IPS-NIHi11 (cell line): ENCODE results near the gene SLC6A13.

Source experiments
- DNase-seq: peaks from one replicate; pipeline ENCODE4 v3.0.0; 2012; ENCODE audit warnings: mixed read lengths, low spot score

The SLC6A13 gene

DNA sequence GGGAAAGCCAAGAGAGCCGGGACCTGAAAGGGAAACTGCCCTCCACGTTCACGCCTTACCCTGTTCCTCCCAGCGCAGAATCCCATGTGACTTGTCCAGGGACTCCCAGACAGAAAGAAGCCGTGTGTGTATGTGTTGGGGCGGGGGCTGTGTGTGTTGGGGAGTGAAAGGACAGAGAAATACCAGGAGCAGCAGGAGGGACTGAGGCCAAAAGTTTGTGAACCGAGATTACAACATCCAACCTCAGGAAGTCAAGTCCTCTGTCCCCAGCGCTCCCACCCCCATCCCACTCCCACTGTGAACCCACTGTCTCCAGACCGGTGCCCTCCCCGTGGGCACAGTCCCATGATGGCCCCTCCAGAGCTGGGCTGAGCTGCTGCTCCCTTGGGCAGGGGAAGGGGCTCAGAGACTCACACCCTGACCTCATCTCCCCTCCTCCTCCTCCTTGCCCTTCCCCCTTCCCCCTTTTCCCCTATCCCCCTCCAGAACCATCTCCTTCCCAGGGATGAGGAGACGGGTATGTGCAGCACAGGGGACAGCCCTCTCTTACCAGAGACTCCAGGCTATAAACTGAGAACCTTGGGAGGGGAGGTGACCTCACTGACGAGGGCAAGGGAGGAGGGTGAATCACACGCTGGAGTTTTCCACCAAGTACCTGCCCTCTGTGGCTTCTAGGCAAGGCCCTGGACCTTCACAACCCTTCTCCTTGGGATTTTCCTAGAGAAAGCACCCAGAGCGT is 48.5 kb downstream of the SLC6A13 start, which contains the start of gene SLC6A12:
Gene SLC6A12 (minus strand): TSS at position 155 of the 739 bp plus-strand sequence. CDS start 4,171 bp downstream, outside the sequence.
- DNase-seq = no peak

DNA sequence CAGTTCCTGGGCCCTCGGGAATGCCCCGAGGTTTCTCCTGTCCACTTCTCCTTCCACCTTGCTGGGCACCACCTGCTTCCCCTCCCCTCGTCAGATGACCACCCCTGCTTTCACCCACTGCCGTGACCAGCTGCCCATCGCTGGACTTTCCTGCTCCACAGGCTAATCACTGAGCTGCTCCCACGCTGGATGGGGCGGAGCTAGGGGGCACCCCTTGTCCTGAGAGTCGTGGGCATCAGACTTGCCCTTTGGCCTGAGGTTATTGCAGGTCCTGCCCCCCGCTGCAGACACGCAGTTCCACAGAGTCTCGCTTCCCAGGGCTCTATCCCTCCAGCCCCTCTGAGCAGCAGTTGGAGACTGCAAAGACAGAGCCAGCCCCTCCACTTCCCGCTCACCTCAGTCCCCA is 49.1 kb downstream of the SLC6A13 start:
- no peak for DNase-seq

DNA sequence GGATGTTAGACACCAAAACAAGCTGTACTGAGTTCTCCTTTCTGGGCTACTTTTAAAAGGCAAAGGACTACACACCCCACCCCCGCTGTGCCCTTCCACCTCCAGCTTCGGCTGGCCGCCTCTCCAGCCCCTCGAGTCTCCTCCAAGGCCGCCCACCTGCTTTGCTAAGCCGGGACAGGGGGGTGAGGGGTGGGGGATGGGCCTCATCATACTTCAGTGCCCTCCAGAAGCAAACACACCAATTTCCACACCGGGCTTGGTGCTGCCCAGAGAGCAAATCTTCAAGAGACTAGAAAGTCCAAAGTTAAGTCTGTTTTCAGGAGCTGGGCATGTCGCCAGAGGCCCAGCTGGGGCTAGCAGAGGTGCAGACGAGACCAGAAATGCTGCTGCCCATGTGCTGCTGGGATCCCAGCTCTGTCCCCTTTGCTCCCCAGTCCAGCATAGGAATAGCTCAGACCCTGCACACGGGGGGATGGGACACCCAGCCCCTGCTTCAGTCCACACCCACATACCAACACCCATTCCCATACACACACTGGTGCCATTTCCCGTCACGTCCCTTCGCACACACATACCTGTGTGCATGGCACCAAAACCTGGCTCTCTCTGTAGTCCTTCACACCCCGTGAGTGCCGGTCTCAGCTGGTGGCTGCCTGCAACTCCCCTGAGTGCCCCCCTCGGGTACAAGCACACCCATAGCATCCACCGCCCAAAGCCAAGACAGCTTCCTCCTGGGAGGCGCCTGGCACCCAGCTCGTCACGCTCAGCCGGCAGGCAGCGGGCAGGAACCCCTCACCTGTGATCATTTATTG is 49.7 kb downstream of the SLC6A13 start:
- DNase-seq = peak; percentile 39

DNA sequence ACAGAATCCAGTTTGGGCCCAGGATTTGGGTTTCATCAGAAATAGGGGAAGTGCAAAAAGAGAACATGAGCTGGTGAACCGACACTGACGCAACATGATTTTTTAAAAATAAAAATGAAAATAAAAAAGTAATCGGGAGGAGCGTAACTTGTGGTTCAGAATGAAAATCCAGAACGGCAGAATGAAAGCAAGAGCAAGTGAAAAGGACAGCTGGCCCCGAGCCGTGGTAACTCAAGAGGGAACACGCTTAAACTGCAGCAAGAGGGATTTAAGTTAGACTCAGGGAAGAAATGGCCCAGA is 50.3 kb downstream of the SLC6A13 start:
- no peak for DNase-seq

DNA sequence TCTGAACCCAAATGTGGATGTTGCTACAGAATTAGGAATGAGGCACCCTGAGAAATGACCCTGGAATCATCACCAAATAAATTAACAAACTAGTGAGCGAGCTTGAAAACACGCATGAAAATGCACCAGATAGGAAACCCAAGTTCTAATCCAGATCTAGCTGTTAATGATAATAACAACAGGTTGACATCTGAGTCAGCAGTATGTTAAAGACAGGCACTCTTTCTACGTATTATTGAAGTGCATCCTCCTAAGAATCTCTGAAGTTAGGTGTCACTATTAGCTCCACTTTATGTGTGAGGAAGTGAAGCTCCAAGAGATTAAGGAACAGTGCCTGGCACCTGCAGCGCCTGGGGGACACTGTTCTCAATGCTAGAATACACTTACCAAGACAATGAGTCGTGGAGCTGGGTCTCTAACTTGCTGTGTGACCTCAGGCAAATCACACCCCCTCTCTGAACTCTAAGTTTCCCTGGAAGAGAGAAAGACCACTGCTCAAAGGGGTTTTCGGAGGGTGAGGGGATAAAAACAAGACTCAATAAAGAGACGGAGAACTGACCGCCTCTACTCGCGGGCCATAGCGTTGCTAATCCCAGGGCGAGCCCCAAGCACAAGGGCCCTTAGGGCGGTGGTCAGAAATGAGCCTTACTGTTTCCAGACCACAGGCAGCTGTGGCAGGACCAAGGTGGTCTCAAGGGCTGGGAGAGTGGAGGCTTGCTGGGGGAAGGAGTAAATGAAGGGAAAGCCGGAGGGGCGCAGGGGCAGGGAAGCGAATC is 50.8 kb downstream of the SLC6A13 start:
- no peak for DNase-seq

DNA sequence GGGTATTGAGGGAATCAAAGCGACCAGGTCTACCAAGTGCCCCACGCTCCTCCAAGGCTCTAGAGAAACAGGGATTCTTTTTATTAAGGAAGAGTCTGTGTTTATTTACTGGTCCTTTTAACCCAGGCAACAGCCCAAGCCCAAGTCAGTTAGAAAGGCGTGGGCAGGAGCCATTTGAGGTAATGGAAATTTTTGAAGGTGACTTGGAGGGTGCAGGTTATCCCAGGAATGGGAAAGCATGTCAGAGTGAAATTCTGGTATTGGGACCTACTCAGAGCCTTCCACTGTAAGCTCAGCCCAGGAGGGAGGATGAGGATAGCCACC is 51.5 kb downstream of the SLC6A13 start:
- DNase-seq = no peak

DNA sequence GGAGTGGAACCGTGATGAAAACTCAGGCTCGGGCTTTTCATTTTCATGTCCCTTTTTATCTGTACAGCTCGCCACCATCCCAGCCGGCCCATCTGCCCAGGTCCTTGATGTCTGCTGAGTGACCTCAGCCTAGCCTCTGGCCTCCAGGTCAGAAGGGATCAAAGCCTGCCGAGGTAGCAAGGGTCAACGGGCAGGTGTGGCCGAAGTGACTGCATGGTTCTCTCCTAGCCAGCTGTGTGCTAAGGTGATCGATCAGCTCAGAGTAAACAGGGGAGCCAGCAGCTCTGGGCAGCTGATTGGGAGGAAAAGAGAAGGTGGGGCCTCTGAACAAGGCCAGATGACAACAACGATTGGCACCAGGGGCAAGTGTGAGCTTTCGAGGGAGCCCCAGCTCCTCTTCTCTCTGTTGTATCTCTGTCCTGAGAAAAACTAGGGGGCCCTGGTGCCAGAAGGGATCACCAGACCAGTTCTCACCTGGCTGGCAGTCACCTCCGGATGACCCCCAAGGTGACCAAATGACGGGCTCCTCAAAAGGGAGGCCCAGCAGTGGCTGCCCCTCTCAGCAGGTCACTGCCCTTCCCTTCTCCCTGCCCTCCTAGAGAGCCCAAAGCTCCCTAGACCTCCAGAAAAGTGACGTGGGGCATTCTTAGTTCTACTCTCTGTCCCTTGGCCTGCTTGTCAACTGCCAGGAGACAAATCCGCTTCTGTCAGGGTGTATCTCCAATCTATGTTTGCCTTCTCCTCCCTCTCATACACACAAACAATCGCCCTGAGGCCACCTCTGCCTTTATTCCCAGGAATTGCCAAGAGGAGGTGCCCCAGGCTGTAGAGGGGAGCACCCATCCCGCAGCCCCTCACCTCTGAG is 52.1 kb downstream of the SLC6A13 start:
- no peak for DNase-seq

DNA sequence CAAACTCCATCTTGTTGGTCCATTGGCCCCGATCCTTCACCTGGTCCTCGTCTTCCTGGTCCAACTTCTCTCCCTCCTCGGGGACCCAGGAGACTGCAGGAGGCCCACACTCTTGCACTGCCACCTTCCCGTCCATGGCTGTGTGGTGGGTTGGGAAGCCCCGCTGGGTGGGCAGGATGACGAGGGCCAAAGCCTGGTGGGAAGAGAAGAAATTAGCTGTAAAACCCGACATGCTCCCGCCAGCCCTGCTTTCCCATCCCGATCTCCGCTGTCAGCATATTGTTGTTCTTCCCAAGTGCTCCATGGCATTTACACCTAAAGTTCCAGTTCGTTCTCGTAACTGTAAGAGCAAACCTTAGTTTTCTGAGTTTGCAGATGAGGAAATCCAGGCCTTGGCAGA is 52.8 kb downstream of the SLC6A13 start:
- DNase-seq = no peak

DNA sequence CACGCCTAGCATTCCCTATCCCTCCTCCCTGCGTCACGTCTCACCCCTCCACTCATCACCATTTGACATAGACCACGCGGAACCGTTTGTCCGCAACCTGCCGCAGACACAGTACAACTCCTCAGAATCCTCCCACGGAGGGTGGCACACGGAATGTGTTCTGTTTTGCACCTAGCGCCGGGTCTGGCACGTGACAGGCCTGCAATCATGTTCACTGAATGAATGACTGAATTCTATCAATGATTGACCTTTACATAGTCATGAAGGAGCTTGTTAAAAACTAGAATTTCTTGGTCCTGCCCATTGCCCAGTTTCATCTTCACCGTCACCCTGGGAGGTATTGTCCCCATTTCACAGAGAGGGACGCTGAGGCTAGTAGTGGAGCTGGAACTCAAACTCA is 53.4 kb downstream of the SLC6A13 start:
- DNase-seq = no peak

DNA sequence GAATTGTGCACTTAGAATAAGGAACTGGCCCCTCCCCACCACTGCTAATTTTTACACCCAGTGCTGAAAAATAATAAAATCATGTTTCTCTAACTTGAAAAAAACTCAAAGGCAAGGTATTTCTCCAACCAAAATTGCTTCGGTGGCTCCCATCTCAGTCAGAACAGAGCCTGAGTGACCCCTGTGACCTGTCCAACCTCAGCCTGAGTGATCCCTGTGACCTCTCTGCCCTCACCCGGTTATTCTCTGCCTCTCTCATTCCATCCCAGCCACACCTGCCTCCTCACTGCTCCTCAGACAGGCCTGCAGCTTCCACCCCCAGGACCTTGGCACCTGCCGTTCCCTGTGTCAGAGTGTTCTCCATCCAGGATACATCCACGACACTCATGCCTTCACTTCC is 53.8 kb downstream of the SLC6A13 start:
- DNase-seq = no peak

DNA sequence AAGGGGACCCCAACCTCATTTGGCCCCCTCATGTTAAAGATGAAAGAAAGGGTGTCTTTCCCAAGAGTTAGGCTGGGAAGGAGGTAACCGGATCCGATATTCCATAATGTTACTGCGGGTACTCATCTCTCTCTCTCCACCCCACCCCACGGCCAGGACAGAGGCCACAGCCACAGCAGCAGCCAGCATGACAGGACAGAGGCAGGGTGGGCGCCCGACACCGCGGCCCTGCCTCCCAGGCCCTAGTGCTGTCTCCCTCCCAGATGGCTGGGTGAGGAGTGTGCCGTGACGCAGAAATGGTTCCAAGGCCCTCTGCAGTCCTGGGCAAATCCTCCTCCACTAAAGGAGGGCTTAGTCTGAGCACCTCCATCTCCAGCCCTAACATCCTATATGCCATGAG is 54.8 kb downstream of the SLC6A13 start:
- DNase-seq = no peak

DNA sequence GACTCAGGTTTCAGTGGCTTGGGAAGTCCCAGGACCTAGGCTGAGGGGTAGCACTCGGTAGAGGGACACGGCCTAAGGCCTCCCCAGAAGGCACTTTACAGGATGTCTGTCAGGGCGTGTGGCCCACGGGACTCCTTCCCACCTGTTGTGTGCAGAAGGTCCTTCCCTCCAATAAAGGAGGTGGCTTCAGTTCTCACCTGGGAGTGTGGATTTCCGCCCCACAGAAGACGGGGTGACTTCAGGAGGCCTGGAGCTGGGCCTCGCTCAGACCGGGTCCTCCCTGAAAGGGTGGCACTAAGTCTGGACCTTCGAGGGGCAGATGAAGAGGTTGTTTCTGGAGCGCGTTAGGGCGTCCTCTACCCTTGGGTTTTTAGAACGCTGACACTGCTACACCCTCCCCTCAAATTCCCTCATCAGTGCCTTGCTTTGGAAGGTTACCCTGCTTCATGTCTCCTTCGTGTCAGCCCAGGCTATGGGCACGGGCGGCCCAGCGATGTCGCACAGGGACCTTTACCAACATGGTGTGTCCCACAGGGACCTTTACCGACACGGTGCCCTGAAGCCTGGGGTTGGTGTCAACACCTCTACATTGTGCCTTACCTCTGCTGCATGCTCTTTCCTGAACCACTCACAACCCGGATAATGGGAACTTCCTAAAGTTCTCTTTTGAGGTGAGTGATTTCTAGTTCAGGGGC is 55.7 kb downstream of the SLC6A13 start:
- DNase-seq = no peak

DNA sequence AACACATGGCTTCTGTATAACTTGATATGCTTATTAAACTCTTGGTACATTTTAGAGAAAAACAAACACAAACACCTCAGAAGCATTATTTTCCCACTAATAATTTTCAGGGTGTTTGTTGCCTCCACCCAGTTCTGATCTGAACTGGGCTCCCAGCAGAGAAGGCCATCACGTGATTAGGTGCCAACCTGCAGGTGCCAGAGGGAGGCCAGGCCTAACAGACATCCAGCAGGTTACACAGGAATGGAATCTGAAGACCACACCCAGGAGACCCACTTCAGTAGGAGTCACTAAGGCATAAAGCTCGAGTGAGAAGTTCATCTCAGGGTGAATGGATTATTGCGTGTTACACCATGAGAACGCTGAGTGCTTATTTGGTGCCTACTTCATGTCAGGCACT is 57.6 kb downstream of the SLC6A13 start:
- no peak for DNase-seq

DNA sequence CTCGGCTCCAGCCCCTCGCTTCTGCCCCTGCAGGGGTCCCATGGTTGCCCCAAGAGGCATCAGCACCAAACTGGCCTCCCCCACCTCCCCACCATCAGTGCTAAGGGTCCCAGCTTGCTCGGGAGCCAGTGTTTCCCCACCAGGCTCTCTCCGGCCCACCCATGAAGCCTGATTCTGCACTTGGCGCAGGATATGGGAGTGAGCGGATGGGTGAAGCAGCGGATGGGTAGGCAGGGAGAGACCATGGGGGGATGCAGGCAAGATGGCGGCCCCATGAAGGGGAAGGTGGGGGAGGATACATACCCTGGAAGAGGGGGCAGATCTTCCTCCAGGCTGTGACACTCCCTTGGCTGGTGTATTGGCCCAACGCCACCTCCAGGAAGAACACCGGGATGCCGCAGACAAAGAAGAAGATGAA is 58.4 kb downstream of the SLC6A13 start:
- no peak for DNase-seq

DNA sequence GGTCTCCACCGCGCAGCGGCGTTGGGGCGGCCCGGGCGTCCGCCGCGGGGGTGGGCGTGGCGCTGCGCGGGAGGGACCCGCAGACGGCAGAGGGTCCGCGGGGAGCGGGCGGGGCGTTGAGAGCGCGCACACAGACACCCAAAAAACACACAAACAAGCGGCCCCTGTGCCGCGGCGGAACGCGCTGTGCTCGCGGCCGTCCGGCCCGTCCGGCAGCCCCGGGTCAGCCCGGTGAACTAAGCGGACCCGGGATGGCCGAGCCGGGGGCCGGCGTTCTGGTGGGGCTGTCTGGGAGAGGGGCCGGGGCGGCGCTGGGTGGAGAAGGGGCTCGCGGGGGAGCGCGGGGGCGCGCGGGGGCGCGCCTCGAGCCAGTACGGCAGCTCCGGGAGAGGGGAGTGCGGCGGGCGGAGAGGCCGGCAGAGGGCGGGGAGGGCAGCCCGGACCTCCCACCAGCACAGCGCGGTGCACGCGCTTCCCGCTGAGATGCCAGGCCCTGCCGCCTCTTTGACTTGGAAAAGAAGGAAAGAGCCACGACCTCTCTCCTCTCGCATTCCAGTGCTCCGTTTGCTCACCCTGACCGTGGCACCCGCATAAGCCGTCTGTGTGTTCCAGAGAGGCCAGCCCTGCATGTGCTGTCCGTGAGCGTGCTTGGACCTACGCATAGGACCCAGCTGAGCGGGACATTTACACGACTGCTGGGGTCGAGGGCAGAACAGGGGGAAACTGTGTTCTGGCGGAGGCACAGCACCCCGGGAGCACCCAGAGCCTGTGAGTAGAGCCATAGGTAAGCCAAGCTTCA is 59.0 kb downstream of the SLC6A13 start:
- DNase-seq = peak; percentile 85

DNA sequence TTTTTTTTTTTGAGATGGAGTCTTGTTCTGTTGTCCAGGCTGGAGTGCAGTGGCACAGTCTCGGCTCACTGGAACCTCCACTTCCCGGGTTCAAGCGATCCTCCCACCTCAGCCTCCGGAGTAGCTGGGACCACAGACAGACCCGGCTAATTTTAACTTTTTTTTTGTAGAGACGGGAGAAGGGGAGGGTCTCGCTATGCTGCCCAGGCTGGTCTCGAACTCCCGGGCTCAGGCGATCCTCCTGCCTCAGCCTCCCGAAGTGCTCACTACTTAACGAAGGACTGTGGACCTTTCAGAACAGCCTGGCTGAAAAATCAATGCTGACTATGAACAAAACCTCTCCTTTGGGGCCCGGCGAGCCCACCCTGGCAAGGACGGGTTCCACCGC is 59.6 kb downstream of the SLC6A13 start:
- DNase-seq = no peak

DNA sequence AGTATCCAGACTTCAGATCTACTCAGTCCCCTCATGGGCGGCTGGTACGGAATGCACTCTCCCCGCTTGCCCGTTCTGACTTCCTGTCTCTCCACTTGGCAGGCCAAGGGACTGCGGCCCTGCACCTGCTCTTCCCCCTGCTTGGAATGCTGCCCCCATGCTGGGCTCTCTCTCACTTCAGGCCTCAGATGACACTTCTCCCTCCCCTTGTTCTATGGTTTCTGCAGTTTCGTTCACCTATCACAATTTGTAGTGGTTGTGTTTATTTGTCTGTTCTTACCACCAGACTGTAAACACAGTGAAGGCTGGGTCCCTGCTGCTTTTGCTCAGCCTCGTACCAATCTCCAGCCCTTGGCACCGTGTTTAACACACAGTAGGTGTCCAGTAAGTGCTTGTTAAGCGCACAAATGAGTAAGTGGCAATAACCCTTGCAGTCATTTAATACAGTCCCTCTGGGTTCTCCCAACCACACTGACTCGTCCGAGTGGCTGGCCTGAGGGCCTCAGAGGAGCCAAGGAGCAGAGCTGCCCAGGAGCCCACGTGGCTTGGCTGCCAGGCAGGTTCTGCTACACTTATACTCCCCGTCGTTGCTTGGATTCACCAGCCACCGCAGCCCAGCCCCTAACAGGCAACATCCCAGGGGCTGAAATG is 60.4 kb downstream of the SLC6A13 start:
- DNase-seq = peak; percentile 77

DNA sequence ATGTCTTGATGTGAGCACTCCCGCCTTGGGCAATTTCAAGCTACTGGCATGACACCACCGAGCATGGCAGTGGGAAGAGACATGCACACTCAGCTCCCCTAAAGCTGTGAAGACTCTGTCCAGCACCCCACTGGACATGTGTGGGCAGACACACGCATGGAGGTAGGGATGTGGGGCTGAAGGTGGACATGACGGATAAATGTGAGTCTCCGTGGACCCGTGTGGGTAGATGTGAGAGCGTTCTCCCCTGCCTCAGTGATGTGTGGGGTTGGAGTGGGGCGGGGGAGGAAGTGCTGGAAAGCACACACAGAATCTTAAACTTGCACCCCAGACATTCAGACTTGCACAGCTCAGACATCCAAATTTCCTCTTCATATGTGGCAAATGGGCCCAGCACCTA is 61.3 kb downstream of the SLC6A13 start:
- no peak for DNase-seq

DNA sequence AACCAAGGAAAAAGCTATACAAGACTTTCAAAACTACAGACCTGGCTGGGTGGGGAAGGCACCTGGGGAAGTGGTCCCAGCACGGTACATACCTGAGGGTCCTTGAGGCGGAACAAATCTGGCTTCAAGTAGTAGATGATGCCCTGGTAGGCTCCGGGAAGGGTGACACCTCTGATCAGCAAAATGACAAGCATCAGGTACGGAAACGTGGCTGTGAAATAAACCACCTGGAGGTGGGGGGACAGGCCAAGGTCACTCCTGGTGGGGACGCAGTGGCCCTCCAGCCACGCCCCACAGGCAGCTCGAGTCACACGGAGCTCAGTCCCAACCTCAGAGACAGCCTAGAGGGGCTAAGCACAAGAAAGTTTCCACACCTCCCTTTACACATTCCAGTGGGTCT is 63.9 kb downstream of the SLC6A13 start:
- no peak for DNase-seq
